ENCODE results near the gene SLC26A5.
"Not testable (repeated sequence)": the region's sequence is repeated elsewhere in the genome, so short reads cannot be mapped to it uniquely, and the experiment has no call there.

Gene SLC26A5

DNA sequence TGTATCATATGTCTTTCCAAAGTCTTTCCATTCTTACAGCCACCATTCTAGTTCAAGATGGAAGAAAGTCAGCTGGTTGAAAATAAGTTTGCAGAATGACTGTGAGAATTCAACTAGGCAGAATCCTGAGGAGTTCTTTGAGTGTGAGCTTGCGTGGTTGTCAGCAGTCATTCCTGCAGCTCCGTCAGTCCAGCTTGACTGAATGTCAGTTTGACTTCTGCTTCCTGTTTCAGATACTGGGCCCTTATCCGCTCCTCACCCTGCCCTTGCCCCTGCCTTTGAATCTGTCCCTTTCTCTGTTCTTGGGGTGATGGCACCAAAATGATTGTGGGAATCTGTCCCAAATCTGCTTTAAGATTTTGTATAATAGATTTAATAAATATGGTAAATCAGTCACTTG is 27.8 kb downstream of the SLC26A5 start:
- no peak overlapping the region for H3K14ac ChIP-seq (ENCODE audit: low read length)
- no peak overlapping the region for H4K8ac ChIP-seq (ENCODE audit: low read depth, low read length)
- H3K36me3 ChIP-seq (ENCODE audit: control insufficient read depth in 1 of 2, insufficient read depth in 2 of 2, low read length in 2 of 2): no peaks in the 10 kb centered on the region
- no peak overlapping the region for H3K4me3 ChIP-seq (ENCODE audit: low read depth, low read length)
- H2AFZ ChIP-seq (ENCODE audit: insufficient read depth, low read length, poor library complexity): no peak overlapping the region
- no peaks in the 10 kb centered on the region for H3K9me3 ChIP-seq (ENCODE audit: insufficient read depth, low read depth, low read length)
- H3K79me1 ChIP-seq (ENCODE audit: low read length): no peaks in the 10 kb centered on the region
- H3K4me1 ChIP-seq (ENCODE audit: control insufficient read depth in 1 of 2, insufficient read depth in 2 of 2, low read length in 2 of 2): no peaks in the 10 kb centered on the region
- no peak overlapping the region for H3K9ac ChIP-seq (ENCODE audit: low read length)
- DNase-seq: no peak
- no peak overlapping the region for H4K12ac ChIP-seq (ENCODE audit: low read depth, low read length)
- no peak overlapping the region for H4K91ac ChIP-seq (ENCODE audit: low read depth, low read length)
- no peak overlapping the region for H2AK5ac ChIP-seq (ENCODE audit: low read length)
- no peak overlapping the region for H3K4me2 ChIP-seq (ENCODE audit: low read length)
- H3K27me3 ChIP-seq (ENCODE audit: insufficient read depth, low read length): no peaks in the 10 kb centered on the region
- no peak overlapping the region for H3K4ac ChIP-seq (ENCODE audit: low read depth, low read length)
- no peak overlapping the region for H2BK12ac ChIP-seq (ENCODE audit: low read length)
- no peaks in the 10 kb centered on the region for H3K79me2 ChIP-seq (ENCODE audit: control insufficient read depth, insufficient read depth, low read length, poor library complexity)
- no peak overlapping the region for H2BK5ac ChIP-seq (ENCODE audit: low read depth, low read length, poor library complexity)
- no peak overlapping the region for H2BK120ac ChIP-seq (ENCODE audit: insufficient read depth, low read length, poor library complexity)
- H3K27ac ChIP-seq (ENCODE audit: low read depth, low read length): no peak overlapping the region
- no peak overlapping the region for H3K23ac ChIP-seq (ENCODE audit: low read length)
- H3K18ac ChIP-seq (ENCODE audit: low read length): no peak overlapping the region
- WGBS (ENCODE audit: extremely low coverage, insufficient coverage, insufficient read length): no CpG with 5 or more reads among the region's 3 CpGs

DNA sequence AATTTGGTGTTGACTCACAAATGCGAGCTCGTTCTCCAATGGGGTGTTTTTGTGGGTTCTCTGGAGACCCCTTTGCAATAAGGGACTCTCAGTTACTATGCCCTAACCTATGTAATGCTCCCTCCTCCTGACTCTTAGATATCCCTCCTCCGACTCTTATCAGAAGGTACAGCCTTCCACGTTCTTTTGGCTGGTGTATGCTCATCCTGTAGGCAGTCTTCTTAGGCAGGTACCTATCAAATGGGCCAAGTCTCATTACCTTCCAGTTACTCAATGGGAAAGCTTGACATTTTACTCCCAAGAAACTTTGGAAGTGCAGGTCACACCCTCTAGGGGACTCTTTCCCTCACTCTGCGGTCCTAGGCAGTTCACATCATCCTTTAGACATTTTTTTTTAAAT is 32.6 kb downstream of the SLC26A5 start:
- Histone ChIP-seq H3K4me2 (ENCODE audit: low read length) (no peak overlapping the region), H4K91ac (ENCODE audit: low read depth, low read length) (no peak overlapping the region), H3K27me3 (ENCODE audit: insufficient read depth, low read length) (no peaks in the 10 kb centered on the region), H3K79me2 (ENCODE audit: control insufficient read depth, insufficient read depth, low read length, poor library complexity) (no peaks in the 10 kb centered on the region), H2BK12ac (ENCODE audit: low read length) (no peak overlapping the region), H3K4me3 (ENCODE audit: low read depth, low read length) (no peak overlapping the region), H3K14ac (ENCODE audit: low read length) (no peak overlapping the region), H4K8ac (ENCODE audit: low read depth, low read length) (no peak overlapping the region), H3K9me3 (ENCODE audit: insufficient read depth, low read depth, low read length) (no peaks in the 10 kb centered on the region), H4K12ac (ENCODE audit: low read depth, low read length) (no peak overlapping the region), H3K18ac (ENCODE audit: low read length) (no peak overlapping the region), H3K27ac (ENCODE audit: low read depth, low read length) (no peak overlapping the region), H2AFZ (ENCODE audit: insufficient read depth, low read length, poor library complexity) (no peak overlapping the region), H2AK5ac (ENCODE audit: low read length) (no peak overlapping the region), H3K36me3 (ENCODE audit: control insufficient read depth in 1 of 2, insufficient read depth in 2 of 2, low read length in 2 of 2) (no peaks in the 10 kb centered on the region), H2BK120ac (ENCODE audit: insufficient read depth, low read length, poor library complexity) (no peak overlapping the region), H2BK5ac (ENCODE audit: low read depth, low read length, poor library complexity) (no peak overlapping the region), H3K79me1 (ENCODE audit: low read length) (no peaks in the 10 kb centered on the region), H3K4me1 (ENCODE audit: control insufficient read depth in 1 of 2, insufficient read depth in 2 of 2, low read length in 2 of 2) (no peaks in the 10 kb centered on the region), H3K23ac (ENCODE audit: low read length) (no peak overlapping the region), H3K4ac (ENCODE audit: low read depth, low read length) (no peak overlapping the region), H3K9ac (ENCODE audit: low read length) (no peak overlapping the region)
- no peak for DNase-seq
- no CpG with 5 or more reads among the region's 5 CpGs for WGBS (ENCODE audit: extremely low coverage, insufficient coverage, insufficient read length)

DNA sequence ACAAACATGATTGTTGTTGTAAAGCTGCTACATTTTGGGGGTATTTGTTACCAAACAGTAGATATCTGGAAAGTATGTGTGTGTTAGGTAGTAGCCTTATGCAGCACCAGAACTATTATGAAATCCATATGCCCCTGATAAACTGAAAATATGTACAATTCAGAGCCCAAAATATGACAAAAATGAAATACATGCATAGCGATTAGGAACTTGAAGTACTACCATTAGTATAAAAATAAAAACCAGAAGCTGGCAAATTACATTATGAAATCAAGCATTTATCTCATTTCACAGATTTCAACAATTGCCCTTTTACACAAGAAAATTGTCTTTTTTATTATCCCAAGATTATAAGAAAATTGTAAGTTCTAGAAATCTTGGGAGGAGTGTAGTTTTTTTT is 33.9 kb downstream of the SLC26A5 start:
- H3K14ac ChIP-seq (ENCODE audit: low read length): no peak overlapping the region
- H4K8ac ChIP-seq (ENCODE audit: low read depth, low read length): no peak overlapping the region
- no peak overlapping the region for H2BK120ac ChIP-seq (ENCODE audit: insufficient read depth, low read length, poor library complexity)
- no peak overlapping the region for H2AK5ac ChIP-seq (ENCODE audit: low read length)
- H3K4ac ChIP-seq (ENCODE audit: low read depth, low read length): no peak overlapping the region
- no peak overlapping the region for H4K12ac ChIP-seq (ENCODE audit: low read depth, low read length)
- H4K91ac ChIP-seq (ENCODE audit: low read depth, low read length): no peak overlapping the region
- H3K79me2 ChIP-seq (ENCODE audit: control insufficient read depth, insufficient read depth, low read length, poor library complexity): no peaks in the 10 kb centered on the region
- no CpG with 5 or more reads among the region's 1 CpG for WGBS (ENCODE audit: extremely low coverage, insufficient coverage, insufficient read length)
- no peak overlapping the region for H3K4me3 ChIP-seq (ENCODE audit: low read depth, low read length)
- no peaks in the 10 kb centered on the region for H3K9me3 ChIP-seq (ENCODE audit: insufficient read depth, low read depth, low read length)
- H2AFZ ChIP-seq (ENCODE audit: insufficient read depth, low read length, poor library complexity): no peak overlapping the region
- no peak overlapping the region for H3K4me2 ChIP-seq (ENCODE audit: low read length)
- H3K9ac ChIP-seq (ENCODE audit: low read length): no peak overlapping the region
- H3K36me3 ChIP-seq (ENCODE audit: control insufficient read depth in 1 of 2, insufficient read depth in 2 of 2, low read length in 2 of 2): no peaks in the 10 kb centered on the region
- H2BK12ac ChIP-seq (ENCODE audit: low read length): no peak overlapping the region
- H2BK5ac ChIP-seq (ENCODE audit: low read depth, low read length, poor library complexity): no peak overlapping the region
- DNase-seq: no peak
- no peaks in the 10 kb centered on the region for H3K79me1 ChIP-seq (ENCODE audit: low read length)
- no peaks in the 10 kb centered on the region for H3K27me3 ChIP-seq (ENCODE audit: insufficient read depth, low read length)
- no peak overlapping the region for H3K18ac ChIP-seq (ENCODE audit: low read length)
- H3K27ac ChIP-seq (ENCODE audit: low read depth, low read length): no peak overlapping the region
- no peaks in the 10 kb centered on the region for H3K4me1 ChIP-seq (ENCODE audit: control insufficient read depth in 1 of 2, insufficient read depth in 2 of 2, low read length in 2 of 2)
- no peak overlapping the region for H3K23ac ChIP-seq (ENCODE audit: low read length)

DNA sequence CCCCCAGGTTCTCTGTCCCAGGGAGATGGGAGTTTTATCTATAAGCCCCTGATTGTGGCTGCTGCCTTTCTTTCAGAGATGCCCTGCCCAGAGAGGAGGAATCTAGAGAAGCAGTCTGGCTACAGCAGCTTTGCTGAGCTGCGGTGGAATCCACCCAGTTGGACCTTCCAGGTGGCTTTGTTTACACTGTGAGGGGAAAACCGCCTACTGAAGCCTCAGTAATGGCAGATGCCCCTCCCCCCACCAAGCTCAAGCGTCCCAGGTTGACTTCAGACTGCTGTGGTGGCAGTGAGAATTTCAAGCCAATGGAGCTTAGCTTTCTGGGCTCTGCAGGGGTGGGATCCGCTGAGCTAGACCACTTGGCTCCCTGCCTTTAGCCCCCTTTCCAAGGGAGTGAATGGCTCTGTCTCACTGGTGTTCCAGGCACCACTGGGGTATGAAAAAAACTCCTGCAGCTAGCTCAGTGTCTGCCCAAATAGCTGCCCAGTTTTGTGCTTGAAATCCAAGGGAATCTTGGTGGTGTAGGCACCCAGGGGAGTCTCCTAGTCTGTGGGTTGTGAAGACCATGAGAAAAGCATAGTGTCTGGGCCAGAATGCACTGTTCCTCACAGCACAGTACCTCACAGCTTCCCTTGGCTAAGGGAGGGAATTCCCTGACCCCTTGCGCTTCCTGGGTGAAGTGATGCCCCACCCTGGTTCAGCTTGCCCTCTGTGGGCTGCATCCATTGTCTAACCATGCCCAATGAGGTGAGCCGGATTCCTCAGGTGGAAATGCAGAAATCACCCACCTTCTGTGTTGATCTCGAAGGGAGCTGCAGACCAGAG is 40.0 kb downstream of the SLC26A5 start:
- not testable (repeated sequence) for H3K9ac ChIP-seq (ENCODE audit: low read length); H2BK12ac ChIP-seq (ENCODE audit: low read length); H4K8ac ChIP-seq (ENCODE audit: low read depth, low read length); H2BK120ac ChIP-seq (ENCODE audit: insufficient read depth, low read length, poor library complexity); H2BK5ac ChIP-seq (ENCODE audit: low read depth, low read length, poor library complexity); H3K4me2 ChIP-seq (ENCODE audit: low read length); H3K79me2 ChIP-seq (ENCODE audit: control insufficient read depth, insufficient read depth, low read length, poor library complexity); DNase-seq; H3K9me3 ChIP-seq (ENCODE audit: insufficient read depth, low read depth, low read length); H3K18ac ChIP-seq (ENCODE audit: low read length); H3K14ac ChIP-seq (ENCODE audit: low read length); H4K91ac ChIP-seq (ENCODE audit: low read depth, low read length); H3K27ac ChIP-seq (ENCODE audit: low read depth, low read length); H3K4me1 ChIP-seq (ENCODE audit: control insufficient read depth in 1 of 2, insufficient read depth in 2 of 2, low read length in 2 of 2); H3K27me3 ChIP-seq (ENCODE audit: insufficient read depth, low read length); H3K23ac ChIP-seq (ENCODE audit: low read length); H3K36me3 ChIP-seq (ENCODE audit: control insufficient read depth in 1 of 2, insufficient read depth in 2 of 2, low read length in 2 of 2); H3K4ac ChIP-seq (ENCODE audit: low read depth, low read length); H3K79me1 ChIP-seq (ENCODE audit: low read length); H2AK5ac ChIP-seq (ENCODE audit: low read length); H4K12ac ChIP-seq (ENCODE audit: low read depth, low read length); H3K4me3 ChIP-seq (ENCODE audit: low read depth, low read length); H2AFZ ChIP-seq (ENCODE audit: insufficient read depth, low read length, poor library complexity)
- no CpG with 5 or more reads among the region's 7 CpGs for WGBS (ENCODE audit: extremely low coverage, insufficient coverage, insufficient read length)
